ENCODE measurements around the gene CTSF.
"Not testable (repeated sequence)": the region's sequence is repeated elsewhere in the genome, so short reads cannot be mapped to it uniquely, and the experiment has no call there.

CTSF gene

DNA sequence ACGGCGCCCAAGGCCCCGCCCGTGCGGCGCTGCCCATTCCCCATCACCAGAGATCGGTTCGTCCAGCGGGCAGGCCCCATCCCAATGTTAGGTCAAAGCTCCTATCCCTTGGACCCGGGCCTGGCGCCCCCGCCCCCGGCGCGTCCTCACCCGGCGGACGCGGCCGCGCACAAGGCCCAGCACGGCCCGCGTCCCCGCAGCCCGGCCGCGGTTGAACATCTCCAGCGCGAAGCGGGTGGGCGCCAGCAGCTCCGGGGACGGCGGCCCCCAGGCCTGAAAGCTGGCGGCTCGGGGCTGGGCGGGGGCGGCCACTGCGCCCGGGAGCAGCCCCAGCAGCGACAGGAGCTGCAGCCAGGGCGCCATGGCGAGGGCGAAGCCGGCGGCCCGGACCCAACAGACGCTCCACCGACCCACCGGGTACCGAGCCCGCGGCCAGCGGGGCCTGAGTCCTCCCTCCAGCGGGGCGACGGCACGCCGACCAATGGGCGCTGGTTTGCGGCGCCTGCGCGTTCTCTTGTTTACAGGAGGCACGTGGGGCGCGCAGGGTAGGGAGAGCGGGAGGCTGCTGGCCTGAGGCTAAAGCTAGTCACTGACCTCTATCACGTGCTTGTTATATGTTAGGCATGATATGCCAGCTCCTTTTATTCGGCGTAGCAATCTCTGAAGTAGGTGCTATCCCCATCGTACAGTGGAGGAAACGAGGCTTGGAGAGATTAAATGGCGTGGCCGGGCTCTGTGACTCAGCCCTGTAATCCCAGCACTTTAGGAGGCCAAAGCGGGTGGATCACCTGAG lies at the start of gene CTSF:
Gene CTSF, minus strand, starts transcription at position 483 of the 793 bp plus-strand sequence. Its CDS starts 120 bp downstream, at position 363.
- peak; percentile 39 for DNase-seq

DNA sequence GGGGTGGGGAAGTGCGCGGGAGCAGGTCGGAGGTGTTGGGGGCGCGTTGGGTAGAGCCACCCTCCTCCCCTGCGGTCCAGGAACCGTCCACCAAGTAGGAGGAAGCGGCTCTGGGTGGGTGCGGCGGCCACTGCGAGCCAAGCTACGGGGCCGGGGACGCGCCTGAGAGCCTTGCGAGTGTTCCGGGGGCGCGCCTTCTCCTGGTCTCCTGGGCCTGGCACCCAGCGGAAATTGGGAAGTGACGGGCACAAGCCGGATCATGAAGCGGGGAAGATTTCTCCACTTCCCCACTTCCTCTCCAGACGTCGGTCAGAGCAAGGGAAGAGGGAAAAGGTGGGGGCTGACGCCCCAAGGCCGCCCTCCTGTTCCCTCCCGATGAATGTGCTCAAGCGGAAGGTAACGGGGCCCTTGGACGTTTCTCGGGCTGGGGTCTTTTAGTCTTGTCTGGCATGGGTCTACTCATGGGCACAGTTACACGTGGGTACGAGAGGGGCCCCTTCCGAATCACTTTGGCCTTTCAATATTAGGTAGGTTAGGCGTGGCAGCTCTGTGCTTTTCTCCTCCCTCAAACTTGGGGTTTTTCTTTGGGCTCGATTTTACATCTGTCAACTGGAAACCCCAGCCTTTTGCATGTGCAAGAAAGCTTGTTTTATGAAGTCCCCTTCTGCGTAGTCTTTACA lies 48.9 kb upstream of the CTSF start:
- DNase-seq, result no peak

DNA sequence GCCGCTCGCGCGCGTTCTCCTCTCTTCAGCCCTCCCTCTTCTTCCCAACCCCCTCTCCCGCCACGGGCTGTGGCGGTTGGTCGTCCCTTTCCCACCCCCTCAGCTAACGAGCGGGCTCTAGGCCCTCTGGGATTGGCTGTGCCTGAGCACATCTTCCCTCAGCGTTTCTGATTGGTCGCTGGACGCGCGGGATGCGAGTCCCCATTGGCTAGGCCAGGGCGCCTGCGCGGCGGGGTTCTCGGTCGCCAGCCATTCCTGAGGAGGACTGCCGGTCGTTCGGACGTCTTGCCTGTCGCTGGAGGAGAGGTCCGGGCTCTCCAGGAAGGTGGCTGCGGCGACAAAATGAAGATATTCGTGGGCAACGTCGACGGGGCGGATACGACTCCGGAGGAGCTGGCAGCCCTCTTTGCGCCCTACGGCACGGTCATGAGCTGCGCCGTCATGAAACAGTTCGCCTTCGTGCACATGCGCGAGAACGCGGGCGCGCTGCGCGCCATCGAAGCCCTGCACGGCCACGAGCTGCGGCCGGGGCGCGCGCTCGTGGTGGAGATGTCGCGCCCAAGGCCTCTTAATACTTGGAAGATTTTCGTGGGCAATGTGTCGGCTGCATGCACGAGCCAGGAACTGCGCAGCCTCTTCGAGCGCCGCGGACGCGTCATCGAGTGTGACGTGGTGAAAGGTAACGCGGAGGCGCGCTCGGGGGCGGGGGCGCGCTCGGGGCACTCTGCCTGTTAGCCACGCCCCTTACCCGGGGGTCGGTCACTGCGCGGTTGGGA lies 48.2 kb upstream of the CTSF start, which contains the start of gene RBM14:
Gene RBM14, plus strand, starts transcription at position 252 of the 776 bp plus-strand sequence. Its CDS starts 91 bp downstream, at position 343.
- peak; percentile 96 for DNase-seq

DNA sequence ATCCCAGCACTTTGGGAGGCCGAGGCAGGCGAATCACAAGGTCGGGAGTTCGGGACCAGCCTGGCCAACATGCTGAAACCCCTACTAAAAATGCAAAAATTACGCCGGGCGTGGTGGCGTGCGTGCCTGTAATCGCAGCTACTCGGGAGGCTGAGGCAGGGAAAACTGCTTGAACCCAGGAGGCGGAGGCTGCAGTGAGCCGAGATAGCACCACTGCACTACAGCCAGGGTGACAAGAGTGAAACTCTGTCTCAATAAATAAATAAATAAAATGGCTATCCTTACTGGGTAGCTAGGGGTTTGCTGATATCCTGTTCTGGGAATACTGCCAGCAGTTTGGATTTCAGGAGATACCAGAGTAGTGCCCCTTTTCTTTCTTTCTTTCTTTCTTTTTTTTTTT lies 45.7 kb upstream of the CTSF start:
- DNase-seq, result no peak

- DNase-seq, result no peak
Measured at GRCh38 chr11:66612458-66612857, 44.1 kb upstream of the CTSF start.

DNA sequence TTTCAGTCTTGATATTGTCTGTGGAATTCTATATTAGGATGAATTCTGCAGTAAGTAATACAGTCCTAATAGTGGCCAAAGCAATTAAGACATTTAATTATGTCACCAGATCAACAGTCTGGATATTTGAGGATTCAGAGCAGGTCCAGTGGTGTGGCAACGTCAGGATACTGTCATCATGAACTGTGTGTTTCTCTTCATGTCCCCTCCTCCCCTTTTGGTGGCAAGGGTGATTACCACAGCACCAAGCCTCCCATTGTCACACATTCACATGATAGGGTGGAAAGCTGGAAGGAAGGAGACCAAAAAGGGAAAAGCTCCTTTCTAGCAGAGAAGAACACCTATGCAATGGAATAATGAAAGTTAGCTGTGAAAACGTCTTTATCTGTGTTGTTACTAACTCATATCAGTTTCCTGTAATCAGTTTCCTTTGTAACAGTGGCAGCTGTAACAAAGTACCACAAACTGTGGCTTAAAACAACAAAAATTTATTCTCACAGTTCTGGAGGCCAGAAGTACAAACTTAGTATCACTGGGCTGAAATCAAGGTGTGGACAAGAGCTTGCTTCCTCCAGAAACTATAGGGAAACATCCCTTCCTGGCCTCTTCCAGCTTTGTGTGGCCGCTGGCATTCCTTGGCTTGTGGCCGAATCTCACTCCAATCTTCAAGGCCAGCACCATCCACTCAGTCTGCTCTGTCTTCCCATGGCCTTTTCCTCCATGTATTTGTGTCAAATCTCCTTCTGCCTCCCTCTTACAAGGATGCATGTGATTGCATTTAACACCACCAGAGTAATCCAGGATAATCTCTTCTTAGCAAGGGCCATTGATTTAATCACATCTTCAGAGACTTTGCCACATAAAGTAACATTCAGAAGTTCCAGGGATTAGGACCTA lies 41.6 kb upstream of the CTSF start:
- DNase-seq, result no peak

- DNase-seq, result no peak
Measured at GRCh38 chr11:66607126-66607834, 38.9 kb upstream of the CTSF start.

DNA sequence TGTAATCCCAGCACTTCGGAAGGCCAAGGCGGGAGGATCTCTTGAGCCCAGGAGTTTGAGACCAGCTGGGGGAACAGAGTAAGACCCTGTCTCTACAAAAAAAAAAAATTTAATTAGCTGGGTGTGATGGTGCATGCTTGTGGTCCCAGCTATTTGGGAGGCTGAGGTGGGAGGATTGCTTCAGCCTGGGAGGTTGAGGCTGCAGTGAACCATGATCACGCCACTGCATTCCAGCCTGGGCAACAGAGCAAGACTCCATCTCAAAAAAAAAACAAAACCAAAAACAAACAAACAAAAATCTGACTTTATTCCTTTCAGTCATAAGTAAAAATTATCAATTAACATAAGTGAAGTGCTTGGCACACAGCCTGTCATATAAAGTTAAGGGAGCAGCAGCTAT lies 38.2 kb upstream of the CTSF start:
- not testable (repeated sequence) for DNase-seq

DNA sequence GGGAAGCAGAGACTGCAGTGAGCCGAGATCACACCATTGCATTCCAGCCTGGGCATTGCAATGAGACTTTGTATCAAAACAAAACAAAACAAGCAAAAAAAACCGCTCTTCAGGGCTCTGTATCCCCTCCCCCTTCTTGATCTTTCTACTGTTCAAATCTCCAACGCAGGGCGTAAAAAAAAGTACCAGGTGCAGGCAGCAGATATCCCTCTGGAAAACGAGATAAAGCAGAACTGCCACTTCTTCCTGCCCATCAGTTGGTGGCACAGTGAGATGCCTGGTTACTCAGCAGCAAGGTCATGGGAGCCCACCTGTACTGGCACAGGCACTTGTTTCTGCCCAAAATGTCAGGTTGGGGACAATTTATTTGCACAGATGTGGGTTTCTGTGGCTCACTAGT lies 35.7 kb upstream of the CTSF start:
- DNase-seq, result no peak

DNA sequence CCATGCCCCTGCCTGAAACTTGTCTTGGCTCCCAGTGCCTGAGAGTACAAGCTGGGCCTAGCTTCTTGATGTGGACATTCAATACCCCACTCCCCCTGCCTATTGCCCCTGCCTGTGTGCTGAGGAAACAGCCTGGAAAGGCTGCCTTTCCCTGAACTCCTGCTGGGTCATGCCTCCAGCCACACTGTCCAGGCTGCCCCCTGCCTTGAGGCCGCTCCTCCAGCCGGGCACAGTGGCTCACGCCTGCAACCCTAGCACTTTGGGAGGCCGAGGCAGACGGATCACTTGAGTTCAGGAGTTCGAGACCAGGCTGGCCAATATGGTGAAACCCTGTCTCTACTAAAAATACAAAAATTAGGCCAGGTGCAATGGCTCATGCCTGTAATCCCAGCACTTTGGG lies 34.7 kb upstream of the CTSF start:
- DNase-seq, result no peak

DNA sequence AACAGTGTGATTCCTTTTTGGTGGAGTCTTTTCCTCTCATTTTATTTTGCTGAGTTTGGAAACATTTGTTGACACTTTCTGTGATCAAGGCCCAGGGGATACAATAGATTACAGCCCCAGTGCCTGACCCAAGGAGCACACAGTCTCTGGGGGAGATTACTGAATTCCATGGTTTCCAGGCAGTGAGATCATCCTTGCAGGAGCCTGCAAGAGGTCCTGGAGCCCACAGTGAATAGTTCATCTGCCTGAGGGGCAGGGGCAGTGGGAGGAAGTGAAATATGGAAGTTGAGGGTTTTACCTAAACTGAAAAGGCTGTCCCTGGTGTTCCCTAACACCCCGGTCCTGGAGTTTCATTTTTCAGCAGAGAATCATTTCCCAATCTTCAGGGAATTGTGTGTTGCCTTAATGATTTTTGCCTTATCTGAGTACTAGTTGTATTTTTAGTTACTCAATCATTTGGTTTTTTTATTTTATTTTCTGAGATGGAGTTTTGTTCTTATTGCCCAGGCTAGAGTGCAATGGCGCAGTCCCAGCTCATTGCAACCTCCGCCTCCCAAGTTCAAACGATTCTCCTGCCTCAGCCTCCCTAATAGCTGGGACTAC lies 32.3 kb upstream of the CTSF start:
- no peak for DNase-seq

- no peak for DNase-seq
Measured at GRCh38 chr11:66600219-66600618, 31.8 kb upstream of the CTSF start.

- DNase-seq, result no peak
Measured at GRCh38 chr11:66598993-66599392, 30.6 kb upstream of the CTSF start.

GRCh38 chr11:66595245-66595904 lies 27.0 kb upstream of the CTSF start:
- no peak for DNase-seq

DNA sequence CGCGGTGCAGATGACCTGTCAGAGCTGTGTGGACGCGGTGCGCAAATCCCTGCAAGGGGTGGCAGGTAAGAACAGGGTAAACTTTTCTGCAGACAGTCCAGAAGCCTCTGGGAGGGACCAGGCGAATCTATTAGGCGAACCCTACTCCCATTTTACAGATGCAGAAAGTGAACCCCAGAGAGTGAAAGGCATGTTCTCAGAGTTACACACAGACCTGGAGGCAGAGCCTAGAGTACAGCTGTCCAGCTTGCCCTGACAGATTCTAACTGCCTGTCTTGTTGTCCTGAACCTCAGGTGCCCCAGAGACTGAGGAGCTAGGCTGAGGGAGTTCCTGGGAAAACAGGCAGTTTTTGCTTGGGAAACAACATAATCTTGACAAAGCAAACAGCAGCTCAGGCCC lies 25.2 kb upstream of the CTSF start:
- DNase-seq, result no peak

- no peak for DNase-seq
Measured at GRCh38 chr11:66593303-66593635, 24.9 kb upstream of the CTSF start.

DNA sequence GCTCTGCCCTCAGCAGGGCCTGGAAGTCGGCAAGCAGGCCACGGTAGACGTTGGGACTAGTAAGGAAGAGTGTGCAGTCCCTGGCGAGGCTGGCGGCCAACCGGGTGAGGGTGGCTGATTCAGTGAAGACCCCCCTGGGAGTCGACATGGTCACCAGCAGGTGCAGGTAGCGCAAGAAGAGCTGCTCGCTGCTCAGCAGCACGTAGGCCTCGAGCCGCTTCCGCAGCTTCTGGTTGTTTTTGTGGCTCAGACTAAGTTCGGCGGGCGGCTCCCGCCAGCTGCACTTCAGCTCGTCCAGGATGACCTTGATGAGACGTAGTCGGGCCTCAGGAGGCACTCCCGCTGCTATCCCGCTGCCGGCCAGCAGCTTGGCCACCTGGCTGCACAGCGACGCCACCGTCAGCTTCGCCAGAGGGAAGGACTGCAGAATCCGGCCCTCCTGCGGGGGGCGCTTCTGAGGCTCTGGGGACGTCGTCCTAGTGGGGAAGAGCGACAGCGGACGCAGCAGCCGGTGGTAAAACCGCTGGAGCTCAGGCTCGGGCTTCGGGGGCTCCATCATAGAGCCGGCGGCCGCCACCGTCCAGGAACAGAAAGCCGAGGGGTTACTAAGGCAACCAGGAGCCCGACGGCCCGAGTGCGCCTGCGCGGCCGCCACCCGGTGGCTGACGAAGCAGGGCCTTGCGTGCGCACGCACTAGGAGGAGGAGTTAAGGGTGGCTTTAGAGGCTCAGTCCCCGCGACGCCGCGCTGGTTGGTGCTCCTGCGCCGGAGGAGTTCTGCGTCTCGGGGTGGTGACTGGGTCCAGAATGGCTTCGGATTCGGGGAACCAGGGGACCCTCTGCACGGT lies 24.3 kb upstream of the CTSF start, which contains the start of the genes CCDC87 and CCS:
Gene CCDC87, minus strand, starts transcription at position 607 of the 846 bp plus-strand sequence. Its CDS starts 48 bp downstream, at position 559.
Gene CCS, plus strand, starts transcription at position 729 of the 846 bp plus-strand sequence. Its CDS starts 77 bp downstream, at position 806.
- DNase-seq, result peak; percentile 88

- no peak for DNase-seq
Measured at GRCh38 chr11:66591175-66591574, 22.8 kb upstream of the CTSF start.

DNA sequence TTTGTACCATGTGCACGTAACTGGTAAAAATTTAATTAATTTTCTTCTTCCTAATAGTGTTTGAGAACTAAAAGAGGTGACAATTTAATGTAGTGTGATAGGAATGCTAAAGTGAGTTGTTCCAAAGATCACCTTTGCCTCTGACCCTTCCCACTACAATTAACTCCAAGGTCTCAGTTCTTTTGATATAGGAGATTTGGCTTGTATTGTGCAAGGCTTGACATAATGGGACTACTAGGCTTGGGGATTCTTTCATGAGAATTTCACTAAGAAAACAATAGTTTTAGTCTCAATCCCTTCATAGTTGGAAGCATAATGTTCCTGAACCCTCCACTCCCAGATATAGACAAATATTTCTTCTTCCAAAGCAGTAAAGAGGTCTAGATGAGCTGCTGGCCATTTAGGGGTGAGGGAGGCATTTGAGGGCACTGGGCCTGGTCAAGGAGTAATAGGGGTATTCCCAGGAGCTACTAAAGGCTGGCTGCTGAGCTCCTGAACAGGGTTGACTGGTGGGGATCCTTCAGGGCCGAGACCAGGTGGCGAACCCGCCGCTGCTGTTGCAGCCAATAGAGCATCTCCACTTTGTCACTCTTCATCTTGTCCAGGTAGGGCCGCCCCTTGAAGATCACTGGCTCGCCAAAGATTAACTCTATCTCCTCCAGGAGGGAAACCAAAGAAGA lies 21.7 kb upstream of the CTSF start:
- no peak for DNase-seq

Data from amniotic stem cell (primary cell).